Fibroblast of lung (primary cell): ENCODE results near the gene INSYN2B. TPM values are rescaled to one million over a fixed set of nuclear protein-coding genes. Genes with fewer than 3 reads are reported as not detected.

ENCODE experiments used
- DNase-seq, 2 donors: peaks; one replicate each; pipeline versions ENCODE4 v3.0.0 to v3.0.0-alpha.2; 2010; ENCODE audit warnings: low read depth in 2 of 2
- H2AFZ ChIP-seq: 2 replicates; pipeline ENCODE4 v1.5.1; 2012; ENCODE audit warnings: low read length, control low read depth, inconsistent platforms
- H3K27ac ChIP-seq: 2 replicates; pipeline ENCODE4 v1.5.1; 2011; ENCODE audit warnings: low read length, control low read depth; ENCODE audit not compliant: insufficient read depth
- H3K27me3 ChIP-seq: 2 replicates; pipeline ENCODE4 v1.5.1; 2011; ENCODE audit warnings: mild to moderate bottlenecking, low read length; ENCODE audit not compliant: control insufficient read depth, insufficient read depth
- H3K36me3 ChIP-seq: 2 replicates; pipeline ENCODE4 v1.5.1; 2011; ENCODE audit warnings: low read length; ENCODE audit not compliant: control insufficient read depth, insufficient read depth
- H3K4me1 ChIP-seq: 2 replicates; pipeline ENCODE4 v1.5.1; 2011; ENCODE audit warnings: low read length; ENCODE audit not compliant: control insufficient read depth, insufficient read depth; ENCODE audit errors: extremely low read depth
- H3K4me2 ChIP-seq: 2 replicates; pipeline ENCODE4 v1.5.1; 2011; ENCODE audit warnings: low read length, control low read depth; ENCODE audit not compliant: insufficient read depth; ENCODE audit errors: extremely low read depth
- H3K4me3 ChIP-seq, 4 experiments: fragments of 200-600 bp in 1 of 4; sonication (generic) in 1 of 4; replicated peaks in 1 of 4; 2 replicates each; pipeline ENCODE4 v1.5.1; 2011 to 2016; ENCODE audit warnings: low read length in 4 of 4, low read depth in 3 of 4, mild to moderate bottlenecking in 3 of 4, control low read depth in 2 of 4, inconsistent platforms in 1 of 4, mixed read lengths in 1 of 4; ENCODE audit not compliant: insufficient read depth in 1 of 4; ENCODE audit errors: control extremely low read depth in 1 of 4
- H3K79me2 ChIP-seq: 2 replicates; pipeline ENCODE4 v1.5.1; 2012; ENCODE audit warnings: mild to moderate bottlenecking, low read length, inconsistent platforms; ENCODE audit not compliant: control insufficient read depth, insufficient read depth
- H3K9ac ChIP-seq: 2 replicates; pipeline ENCODE4 v1.5.1; 2011; ENCODE audit warnings: mild to moderate bottlenecking, low read length, control low read depth; ENCODE audit not compliant: insufficient read depth
- H3K9me3 ChIP-seq: 2 replicates; pipeline ENCODE4 v1.5.1; 2012; ENCODE audit warnings: low read depth, low read length; ENCODE audit not compliant: control insufficient read depth, insufficient read depth
- H4K20me1 ChIP-seq: 2 replicates; pipeline ENCODE4 v1.5.1; 2011; ENCODE audit warnings: low read length; ENCODE audit not compliant: control insufficient read depth, insufficient read depth; ENCODE audit errors: extremely low read depth
- CTCF ChIP-seq, 2 donors: IDR thresholded peaks in 1 of 2; conservative IDR thresholded peaks in 1 of 2; 1 replicate in 1 of 2; 2 replicates in 1 of 2; pipeline ENCODE4 v1.5.1; 2011 to 2012; ENCODE audit warnings: low read length in 2 of 2, control low read depth in 1 of 2, inconsistent platforms in 1 of 2, low read depth in 1 of 2, mild to moderate bottlenecking in 1 of 2
- EZH2 ChIP-seq: IDR thresholded peaks from 2 replicates; pipeline ENCODE4 v1.5.1; 2012; ENCODE audit warnings: low read length, control low read depth, mild to moderate bottlenecking; ENCODE audit errors: missing control alignments
- polyA plus RNA-seq, 2 donors: library from polyadenylated mRNA; depleted of rRNA in 1 of 2; stranded (reverse) in 1 of 2; unstranded in 1 of 2; fragments of >200 nt; gene quantifications; 2 replicates each; pipeline ENCODE4 v1.2.1, GENCODE V29; 2011 to 2012; ENCODE audit warnings: missing spikeins in 1 of 2
- total RNA-seq: library from RNA; depleted of rRNA; stranded (reverse); fragments of >200 nt; gene quantifications from 2 replicates; pipeline ENCODE4 v1.2.1, GENCODE V29; 2014

The INSYN2B gene
- total and polyA plus RNA-seq, 2 donors (not counting 1 experiment from before 2014, with no cell fraction given), result 3.6 to 6.3 TPM

- Histone ChIP-seq H3K27me3 (no peaks in the 10 kb centered on the region), H3K36me3 (no peaks in the 10 kb centered on the region), H4K20me1 (no peaks in the 10 kb centered on the region), H3K27ac (peak overlapping the region; percentile 16), H3K4me3 (peak overlapping the region in 1 of 4 experiments; percentile 38), H3K79me2 (no peaks in the 10 kb centered on the region), H3K4me1 (peaks cover 8% of the 10 kb centered on the region), H3K9me3 (no peaks in the 10 kb centered on the region), H2AFZ (no peak overlapping the region), H3K4me2 (peak overlapping the region; percentile 48), H3K9ac (no peak overlapping the region)
- no peak for TF ChIP-seq EZH2
- TF ChIP-seq CTCF (conservative IDR thresholded peaks at IDR 0.05 in 1 of 2, IDR thresholded peaks at IDR 0.05 in 1 of 2; ENCODE audit: low read depth in 1 of 2, low read length in 2 of 2), result no peak
- DNase-seq, result no peak
Measured at GRCh38 chr5:169944922-169945680, 35.2 kb downstream of the INSYN2B start.

DNA sequence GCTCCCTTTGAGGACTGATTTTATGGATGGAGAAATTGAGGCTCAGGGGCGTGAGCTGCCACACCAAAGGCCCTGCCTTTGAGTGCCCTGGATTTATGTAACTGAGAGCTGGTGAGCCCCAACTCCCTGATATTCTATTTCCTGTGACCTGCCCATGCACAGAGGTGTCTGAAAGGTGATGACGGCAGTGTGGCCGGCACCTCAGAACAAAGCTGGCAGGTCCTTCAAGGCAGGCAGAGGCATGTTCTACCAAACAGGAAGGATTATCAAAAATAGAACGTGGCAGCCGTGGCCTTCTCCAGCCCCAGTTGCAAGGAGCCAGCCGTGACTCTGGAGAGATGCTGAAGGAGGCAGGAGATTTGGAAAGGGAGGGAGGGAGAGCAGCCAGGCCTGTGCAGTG is 36.2 kb downstream of the INSYN2B start:
- Histone ChIP-seq H3K9ac (no peak overlapping the region), H3K9me3 (no peaks in the 10 kb centered on the region), H3K27ac (no peak overlapping the region), H2AFZ (no peak overlapping the region), H3K27me3 (no peaks in the 10 kb centered on the region), H3K4me2 (no peak overlapping the region), H4K20me1 (no peaks in the 10 kb centered on the region), H3K4me3 (no peak overlapping the region), H3K36me3 (no peaks in the 10 kb centered on the region), H3K4me1 (peaks cover 8% of the 10 kb centered on the region), H3K79me2 (no peaks in the 10 kb centered on the region)
- no peak for DNase-seq
- TF ChIP-seq EZH2, result no peak
- TF ChIP-seq CTCF (conservative IDR thresholded peaks at IDR 0.05 in 1 of 2, IDR thresholded peaks at IDR 0.05 in 1 of 2; ENCODE audit: low read depth in 1 of 2, low read length in 2 of 2), result no peak

DNA sequence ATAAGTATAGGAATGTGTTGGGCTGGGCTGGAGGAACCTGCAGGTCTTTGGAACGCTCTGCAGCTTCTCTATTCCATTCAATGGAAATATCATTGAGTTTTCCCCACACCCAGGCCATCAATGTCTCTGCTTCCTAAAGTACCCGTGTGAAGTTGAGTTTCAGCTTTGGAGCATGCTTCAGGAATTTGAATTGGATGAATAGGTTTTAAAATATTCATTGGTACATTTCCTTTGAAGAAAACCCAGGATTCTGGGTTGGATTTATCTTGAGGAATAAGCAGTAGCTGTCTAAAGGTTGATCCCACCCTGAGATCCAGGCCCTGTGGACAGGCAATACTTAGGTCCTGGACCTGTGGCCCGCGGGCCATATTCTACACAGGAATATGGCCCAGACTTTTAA is 37.3 kb downstream of the INSYN2B start:
- peak in 1 of 2 donors; percentile 34 for DNase-seq
- H3K9me3 ChIP-seq, result no peaks in the 10 kb centered on the region
- no peak overlapping the region for H3K4me3 ChIP-seq
- no peak overlapping the region for H3K27ac ChIP-seq
- H4K20me1 ChIP-seq, result no peaks in the 10 kb centered on the region
- no peaks in the 10 kb centered on the region for H3K36me3 ChIP-seq
- H3K79me2 ChIP-seq, result no peaks in the 10 kb centered on the region
- H3K4me1 ChIP-seq, result peaks cover 8% of the 10 kb centered on the region
- H2AFZ ChIP-seq, result no peak overlapping the region
- no peaks in the 10 kb centered on the region for H3K27me3 ChIP-seq
- TF ChIP-seq CTCF (conservative IDR thresholded peaks at IDR 0.05 in 1 of 2, IDR thresholded peaks at IDR 0.05 in 1 of 2; ENCODE audit: low read depth in 1 of 2, low read length in 2 of 2), result no peak
- no peak for TF ChIP-seq EZH2
- H3K9ac ChIP-seq, result no peak overlapping the region
- H3K4me2 ChIP-seq, result no peak overlapping the region
